ENCODE data around the gene MRPS9.

The MRPS9 gene

DNA sequence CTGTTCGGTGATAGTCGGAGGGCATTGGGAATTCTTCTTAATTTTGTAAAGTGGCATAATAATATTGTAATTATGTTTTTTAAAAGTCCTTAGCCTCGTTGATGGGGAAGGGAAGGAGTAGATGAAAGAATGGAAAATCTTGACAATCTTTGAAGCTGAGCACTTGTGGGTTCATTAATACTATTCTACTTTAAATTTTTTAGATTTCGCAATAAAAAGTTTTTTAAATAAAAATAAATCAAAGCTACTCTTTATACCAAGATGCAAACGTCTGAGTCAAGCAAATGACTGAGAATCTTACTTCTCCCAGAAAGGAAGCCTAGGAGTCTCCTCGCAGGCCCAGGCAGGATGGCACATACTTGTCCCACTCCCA, 105.2 kb downstream of the MRPS9 start:
- no peak for DNase-seq (ENCODE audit: low read depth, low spot score)
- no peak overlapping the region for H3K4me3 ChIP-seq (ENCODE audit: low read length)

DNA sequence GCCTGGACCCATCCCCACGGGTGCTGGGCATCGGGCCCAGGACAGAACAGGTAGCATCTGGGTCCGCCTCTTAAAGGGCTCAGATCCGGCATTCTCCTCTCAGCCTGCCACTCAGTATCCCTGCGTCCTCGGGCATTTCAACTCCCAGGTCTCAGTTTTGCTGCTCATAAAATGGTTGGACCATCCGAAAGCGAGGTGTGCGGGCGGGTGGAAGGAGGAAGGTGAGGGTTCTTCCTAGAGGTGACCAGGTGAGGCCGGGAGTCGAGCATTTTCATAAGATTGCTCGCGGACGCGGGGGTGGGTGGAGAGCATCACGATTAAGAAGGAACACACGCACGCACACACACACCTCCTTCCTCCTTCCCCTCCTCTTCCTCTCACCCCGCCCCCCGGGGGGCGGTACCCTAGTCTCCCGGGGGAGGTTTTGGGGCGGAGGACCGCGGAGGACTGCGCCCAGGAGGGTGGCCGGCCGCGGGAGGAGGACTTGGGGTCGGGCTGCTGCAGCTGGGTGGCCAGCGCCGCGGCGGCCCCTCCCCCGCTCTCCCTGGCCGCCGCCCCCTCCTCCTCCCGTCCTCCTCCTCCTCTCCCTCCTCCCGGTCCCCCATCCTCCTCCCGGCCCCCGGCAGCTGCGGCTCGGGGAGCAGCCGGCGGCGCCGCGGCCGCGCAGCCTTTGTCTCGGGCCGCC, 105.7 kb downstream of the MRPS9 start:
- peak; percentile 32 for DNase-seq (ENCODE audit: low read depth, low spot score)

DNA sequence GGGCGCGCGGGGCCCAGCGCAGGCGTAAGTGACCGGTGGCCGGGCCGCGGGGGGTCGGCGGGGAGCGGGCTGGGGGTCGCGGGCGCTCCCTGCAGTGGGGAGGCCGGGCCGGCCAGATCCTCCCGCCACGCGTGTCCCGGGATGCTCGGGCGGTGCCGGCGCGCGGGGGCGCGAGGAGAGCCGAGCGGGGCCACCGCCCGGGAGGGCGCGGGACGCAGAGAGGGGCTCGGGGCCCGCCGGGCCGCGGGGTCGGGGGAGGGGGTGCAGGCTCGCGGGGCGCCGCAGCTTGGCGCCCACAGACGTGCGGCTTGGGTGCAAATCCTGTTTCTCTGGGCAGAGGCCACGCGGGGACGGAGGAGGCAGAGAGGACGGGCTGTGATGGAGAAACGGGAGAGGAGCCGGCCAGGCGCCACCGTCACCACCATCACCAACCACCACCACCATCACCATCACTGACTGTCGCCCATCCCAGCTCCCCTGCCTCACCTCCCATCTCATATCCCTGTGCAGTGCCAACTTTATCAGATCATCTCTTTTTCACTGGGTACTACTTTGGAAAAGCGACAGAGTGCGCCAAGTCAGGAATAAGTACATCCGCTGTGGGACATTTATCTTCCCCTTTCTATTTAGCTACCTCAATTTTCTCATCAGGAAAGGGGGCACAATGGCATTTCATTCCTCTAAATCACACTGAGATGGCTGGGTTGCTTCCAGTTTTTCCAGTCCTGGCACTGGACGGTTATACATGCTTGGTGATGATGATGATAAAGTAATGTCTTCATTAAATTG, 106.5 kb downstream of the MRPS9 start:
- H3K4me3 ChIP-seq (ENCODE audit: low read length): peak overlapping the region; percentile 43
- DNase-seq (ENCODE audit: low read depth, low spot score): no peak

More for the DNA sequence above, 105.7 kb downstream of the MRPS9 start:
- H3K4me3 ChIP-seq (ENCODE audit: low read length): peak overlapping the region; percentile 43

DNA sequence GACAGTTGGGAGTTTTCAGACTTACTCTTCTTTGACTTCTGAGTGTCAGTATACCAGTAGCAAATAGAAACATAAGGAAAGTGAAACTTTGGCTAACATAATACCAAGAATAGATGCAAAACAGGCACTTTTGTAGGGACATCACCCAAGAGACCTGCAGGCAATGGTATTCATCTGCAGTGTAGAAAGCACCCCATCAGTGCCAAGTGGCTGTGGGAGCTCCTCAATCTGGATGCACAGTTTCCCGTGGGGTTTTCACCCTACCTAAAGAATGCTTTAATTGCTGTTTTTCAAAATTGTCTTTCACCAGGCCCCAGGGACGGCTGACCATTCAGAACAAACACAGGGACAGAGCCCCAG, 107.1 kb downstream of the MRPS9 start:
- no peak for DNase-seq (ENCODE audit: low read depth, low spot score)
- H3K4me3 ChIP-seq (ENCODE audit: low read length): no peak overlapping the region

DNA sequence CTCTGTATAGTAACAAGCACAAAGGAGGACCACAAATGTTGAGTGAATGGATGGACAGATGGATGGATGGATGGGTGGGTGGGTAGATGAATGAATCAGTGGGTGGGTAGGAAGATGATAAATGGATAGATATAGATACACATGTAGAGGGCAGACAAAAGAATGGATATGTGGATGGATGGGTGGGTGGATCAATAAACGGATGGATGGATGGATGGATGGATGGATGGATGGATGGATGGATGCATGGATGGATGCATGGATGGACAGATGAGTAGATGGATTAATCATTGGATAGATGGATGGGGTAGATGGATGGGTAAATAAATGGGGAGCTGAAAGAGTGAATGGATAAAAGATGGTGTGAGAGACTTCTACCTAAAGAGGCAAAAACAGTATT, 111.4 kb downstream of the MRPS9 start:
- DNase-seq (ENCODE audit: low read depth, low spot score): no peak
- H3K4me3 ChIP-seq (ENCODE audit: low read length): no peak overlapping the region

Data from Jurkat, Clone E6-1 (cell line).